HCT116 (cell line): ENCODE data around the gene RUNX2.

Experiments
- EGR1 ChIP-seq: IDR thresholded peaks from 2 replicates; pipeline ENCODE4 v1.6.1; 2012; ENCODE audit warnings: low read depth
- POLR2A ChIP-seq: IDR thresholded peaks from 2 replicates; pipeline ENCODE4 v1.7.0; 2011; ENCODE audit warnings: borderline replicate concordance; ENCODE audit not compliant: insufficient read depth, insufficient read length; ENCODE audit errors: extremely low read depth
- POLR2AphosphoS5 ChIP-seq: IDR thresholded peaks from 2 replicates; pipeline ENCODE4 v1.6.1; 2011; ENCODE audit warnings: mild to moderate bottlenecking, low read depth, low read length, moderate library complexity
- REST ChIP-seq: IDR thresholded peaks from 2 replicates; pipeline ENCODE4 v1.6.1; 2012; ENCODE audit warnings: low read depth
- ZBTB33 ChIP-seq: IDR thresholded peaks from 2 replicates; pipeline ENCODE4 v1.6.1; 2011; ENCODE audit warnings: mild to moderate bottlenecking, low read length, moderate library complexity; ENCODE audit not compliant: insufficient replicate concordance; ENCODE audit errors: extremely low read depth
- TF ChIP-seq, protein P1 (sequence below), 3 experiments: fragments of 200-600 bp in 1 of 3; sonication (generic) in 1 of 3; IDR thresholded peaks in 2 of 3; conservative IDR thresholded peaks in 1 of 3; 2 replicates each; pipeline ENCODE4 v1.5.1; 2012 to 2017; ENCODE audit warnings: low read depth in 2 of 3, low read length in 2 of 3, antibody characterized with exemption in 1 of 3, borderline replicate concordance in 1 of 3, control low read depth in 1 of 3, mild to moderate bottlenecking in 1 of 3, mixed read lengths in 1 of 3, mixed run types in 1 of 3, moderate library complexity in 1 of 3; ENCODE audit not compliant: insufficient read depth in 1 of 3

GRCh38 chr6:45608252-45608913, 280.3 kb downstream of the RUNX2 start:
- TF ChIP-seq, protein P1, sequence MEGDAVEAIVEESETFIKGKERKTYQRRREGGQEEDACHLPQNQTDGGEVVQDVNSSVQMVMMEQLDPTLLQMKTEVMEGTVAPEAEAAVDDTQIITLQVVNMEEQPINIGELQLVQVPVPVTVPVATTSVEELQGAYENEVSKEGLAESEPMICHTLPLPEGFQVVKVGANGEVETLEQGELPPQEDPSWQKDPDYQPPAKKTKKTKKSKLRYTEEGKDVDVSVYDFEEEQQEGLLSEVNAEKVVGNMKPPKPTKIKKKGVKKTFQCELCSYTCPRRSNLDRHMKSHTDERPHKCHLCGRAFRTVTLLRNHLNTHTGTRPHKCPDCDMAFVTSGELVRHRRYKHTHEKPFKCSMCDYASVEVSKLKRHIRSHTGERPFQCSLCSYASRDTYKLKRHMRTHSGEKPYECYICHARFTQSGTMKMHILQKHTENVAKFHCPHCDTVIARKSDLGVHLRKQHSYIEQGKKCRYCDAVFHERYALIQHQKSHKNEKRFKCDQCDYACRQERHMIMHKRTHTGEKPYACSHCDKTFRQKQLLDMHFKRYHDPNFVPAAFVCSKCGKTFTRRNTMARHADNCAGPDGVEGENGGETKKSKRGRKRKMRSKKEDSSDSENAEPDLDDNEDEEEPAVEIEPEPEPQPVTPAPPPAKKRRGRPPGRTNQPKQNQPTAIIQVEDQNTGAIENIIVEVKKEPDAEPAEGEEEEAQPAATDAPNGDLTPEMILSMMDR (IDR thresholded peaks at IDR 0.05 in 2 of 3, conservative IDR thresholded peaks at IDR 0.05 in 1 of 3; ENCODE audit: borderline replicate concordance in 1 of 3, insufficient read depth in 1 of 3, low read depth in 2 of 3, low read length in 2 of 3): no peak
- TF ChIP-seq EGR1 (no peak), POLR2A (no peak), REST (no peak), POLR2AphosphoS5 (no peak), ZBTB33 (no peak)
